SK-N-MC (cell line): ENCODE results near the gene PVALB.

Experiments used
- EZH2 ChIP-seq: fragments of 200-600 bp; sonication (generic); IDR thresholded peaks from one replicate; pipeline ENCODE4 v1.6.1; 2017; ENCODE audit warnings: antibody characterized with exemption
- FOXP2 ChIP-seq: optimal IDR thresholded peaks from 2 replicates; pipeline ENCODE3; 2011; ENCODE audit warnings: mild to moderate bottlenecking, moderate library complexity; ENCODE audit not compliant: insufficient read depth; ENCODE audit errors: extremely low read length, control extremely low read depth
- POLR2AphosphoS5 ChIP-seq: IDR thresholded peaks from 2 replicates; pipeline ENCODE4 v1.6.1; 2012; ENCODE audit warnings: mild to moderate bottlenecking, low read depth, low read length, borderline replicate concordance

DNA sequence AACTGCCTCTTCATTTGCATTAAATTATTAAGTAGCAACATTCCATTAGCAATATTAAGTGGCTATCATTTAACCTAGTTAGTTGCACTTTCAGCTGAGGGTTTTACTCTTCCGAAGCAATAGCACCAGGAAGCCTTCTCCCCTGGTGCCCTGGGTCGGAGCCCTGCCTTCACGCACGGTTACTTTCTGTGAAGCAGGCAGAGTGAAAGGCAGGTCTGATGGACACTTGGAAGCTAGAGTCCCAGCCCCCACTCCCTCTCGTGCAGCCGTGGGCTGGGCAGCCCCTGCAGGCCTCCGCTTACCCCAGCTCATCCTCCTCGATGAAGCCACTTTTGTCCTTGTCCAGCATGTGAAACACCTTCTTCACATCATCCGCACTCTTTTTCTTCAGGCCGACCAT, 2.0 kb downstream of the PVALB start:
- TF ChIP-seq POLR2AphosphoS5 (no peak), EZH2 (no peak), FOXP2 (no peak)
